GM12872 (cell line): ENCODE data around the gene ATM.

Experiments
- TF ChIP-seq, protein P1 (sequence below): IDR thresholded peaks from 3 replicates; pipeline ENCODE4 v1.5.1; 2011; ENCODE audit warnings: low read depth, mild to moderate bottlenecking, low read length, moderate library complexity; ENCODE audit not compliant: insufficient read depth

The ATM gene

GRCh38 chr11:108302121-108302785 is 79.4 kb downstream of the ATM start:
- TF ChIP-seq, protein P1, sequence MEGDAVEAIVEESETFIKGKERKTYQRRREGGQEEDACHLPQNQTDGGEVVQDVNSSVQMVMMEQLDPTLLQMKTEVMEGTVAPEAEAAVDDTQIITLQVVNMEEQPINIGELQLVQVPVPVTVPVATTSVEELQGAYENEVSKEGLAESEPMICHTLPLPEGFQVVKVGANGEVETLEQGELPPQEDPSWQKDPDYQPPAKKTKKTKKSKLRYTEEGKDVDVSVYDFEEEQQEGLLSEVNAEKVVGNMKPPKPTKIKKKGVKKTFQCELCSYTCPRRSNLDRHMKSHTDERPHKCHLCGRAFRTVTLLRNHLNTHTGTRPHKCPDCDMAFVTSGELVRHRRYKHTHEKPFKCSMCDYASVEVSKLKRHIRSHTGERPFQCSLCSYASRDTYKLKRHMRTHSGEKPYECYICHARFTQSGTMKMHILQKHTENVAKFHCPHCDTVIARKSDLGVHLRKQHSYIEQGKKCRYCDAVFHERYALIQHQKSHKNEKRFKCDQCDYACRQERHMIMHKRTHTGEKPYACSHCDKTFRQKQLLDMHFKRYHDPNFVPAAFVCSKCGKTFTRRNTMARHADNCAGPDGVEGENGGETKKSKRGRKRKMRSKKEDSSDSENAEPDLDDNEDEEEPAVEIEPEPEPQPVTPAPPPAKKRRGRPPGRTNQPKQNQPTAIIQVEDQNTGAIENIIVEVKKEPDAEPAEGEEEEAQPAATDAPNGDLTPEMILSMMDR, result no peak

GRCh38 chr11:108307751-108308150 is 84.9 kb downstream of the ATM start:
- TF ChIP-seq, protein P1, result no peak

GRCh38 chr11:108313444-108313843 is 90.6 kb downstream of the ATM start:
- TF ChIP-seq, protein P1, result no peak

GRCh38 chr11:108316061-108316460 is 93.2 kb downstream of the ATM start:
- TF ChIP-seq, protein P1, result no peak

- TF ChIP-seq, protein P1, result no peak
These were observed 96.8 kb downstream of the ATM start for GRCh38 chr11:108319541-108320145.

- TF ChIP-seq, protein P1, result no peak
These were observed 99.8 kb downstream of the ATM start for GRCh38 chr11:108322666-108323065.

DNA sequence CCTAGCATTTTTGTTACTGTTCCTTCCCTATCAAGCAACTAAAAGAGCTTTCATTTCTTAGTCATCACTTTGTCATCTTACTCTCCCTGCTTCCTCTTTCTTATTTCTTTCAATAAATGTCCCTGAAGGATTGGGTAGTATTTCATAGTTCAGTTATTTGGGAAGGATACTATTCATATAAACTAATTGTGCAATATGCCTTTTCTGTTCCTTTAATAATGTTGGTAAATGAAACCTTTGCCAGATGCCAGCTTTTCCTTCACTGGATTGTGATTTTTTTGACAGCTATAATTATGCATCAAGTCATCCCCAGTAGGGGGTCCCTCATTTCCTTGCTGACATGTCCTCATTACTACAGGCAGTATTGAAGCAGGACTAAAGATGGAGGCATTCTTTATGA is 101.7 kb downstream of the ATM start:
- TF ChIP-seq, protein P1, result no peak
